Body of pancreas (tissue), 4 donors: ENCODE measurements around the gene ZPBP.

Source experiments
- CTCF ChIP-seq, 7 experiments: fragments of 450-650 bp in 4 of 7; fragments of 200-600 bp in 3 of 7; sonication (generic) in 3 of 7; IDR thresholded peaks; one replicate each; pipeline ENCODE4 v1.5.1; 2016 to 2019; ENCODE audit warnings: antibody characterized with exemption in 7 of 7
- POLR2A ChIP-seq, 3 donors: fragments of 450-650 bp; IDR thresholded peaks; one replicate each; pipeline ENCODE4 v1.6.1; 2016; ENCODE audit warnings: antibody characterized with exemption in 3 of 3, mild to moderate bottlenecking in 2 of 3

DNA sequence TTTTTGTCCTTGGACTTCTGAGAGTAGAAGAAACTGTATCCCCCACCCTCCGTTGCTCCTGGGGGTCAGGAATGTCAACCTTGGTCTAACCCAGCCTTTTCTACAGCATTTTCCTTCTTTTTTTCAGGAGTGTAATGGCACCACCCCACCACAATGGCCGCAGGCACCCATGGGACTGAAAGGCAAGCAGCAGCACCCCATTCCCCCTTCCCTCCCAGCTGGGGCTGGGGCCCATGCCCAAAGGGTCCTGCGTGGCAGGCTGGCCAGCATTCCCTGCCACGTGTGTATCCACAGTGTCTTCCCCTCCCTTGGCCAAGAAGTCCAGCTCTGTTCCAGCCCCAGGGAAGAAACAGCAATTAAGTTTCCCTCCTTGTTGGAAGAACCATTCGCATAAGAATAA, 106.9 kb downstream of the ZPBP start:
- TF ChIP-seq CTCF (IDR thresholded peaks at IDR 0.05), result no peak
- TF ChIP-seq POLR2A (IDR thresholded peaks at IDR 0.05), result no peak
